Ovary (tissue), 9 donors: ENCODE results near the gene SCD5. TPM values are rescaled to one million over a fixed set of nuclear protein-coding genes. Genes with fewer than 3 reads are reported as not detected.
A peak's percentile ranks its signal among the peaks of the same experiment; 100 is the strongest.

Source experiments
- DNase-seq, 5 donors: peaks; one replicate each; pipeline ENCODE4 v3.0.0-alpha.2; 2019 to 2020
- H3K27ac ChIP-seq, 2 donors: fragments of 200-600 bp; one replicate each; pipeline versions ENCODE4 v1.5.1 to v1.8.0; 2019 to 2022
- H3K27me3 ChIP-seq: fragments of 200-600 bp; one replicate; pipeline ENCODE4 v1.8.0; 2022
- H3K36me3 ChIP-seq: fragments of 200-600 bp; sonication (generic); one replicate; pipeline ENCODE4 v1.5.1; 2019
- H3K4me1 ChIP-seq: one replicate; pipeline ENCODE4 v1.8.1; 2013; ENCODE audit warnings: mild to moderate bottlenecking, moderate library complexity; ENCODE audit not compliant: insufficient read depth
- H3K4me3 ChIP-seq: fragments of 200-600 bp; sonication (generic); one replicate; pipeline ENCODE4 v1.5.1; 2017
- H3K9me3 ChIP-seq, 2 donors: fragments of 200-600 bp in 1 of 2; sonication (generic) in 1 of 2; one replicate each; pipeline versions ENCODE4 v1.5.1 to v1.8.1; 2013 to 2019; ENCODE audit warnings: mild to moderate bottlenecking in 1 of 2, moderate library complexity in 1 of 2
- EP300 ChIP-seq: sonication (generic); formaldehyde crosslinking; IDR thresholded peaks from one replicate; pipeline ENCODE4 v1.6.1; 2017; ENCODE audit warnings: antibody characterized with exemption
- POLR2A ChIP-seq: fragments of 450-650 bp; IDR thresholded peaks from one replicate; pipeline ENCODE4 v1.6.1; 2017; ENCODE audit warnings: antibody characterized with exemption, mild to moderate bottlenecking, moderate library complexity
- WGBS, 3 donors: extraction: QIAGEN DNeasy Blood & Tissue Kit in 1 of 3; methylation state at CpG; one replicate each; pipeline versions ENCODE4 v1.1.5 to v1.1.7; 2013 to 2017; 5-methylcytosine and 5-hydroxymethylcytosine counted together
- intact Hi-C, 4 donors: fragments of 100-400 bp; cut with DNase I; formaldehyde crosslinking; loops; one replicate each; pipeline versions ENCODE4 v1.11.0 to v1.15.1; 2022 to 2023
- polyA plus RNA-seq, 2 donors: library from polyadenylated mRNA; stranded (reverse); fragments of 200-250 nt in 1 of 2; fragments of 350-450 nt in 1 of 2; fragmentation: Illumina TruSeq in 1 of 2; extraction: RNeasy Lipid Tissue Mini Kit (QIAGEN cat#74804) in 1 of 2; gene quantifications; one replicate each; pipeline ENCODE4 v1.2.3, GENCODE V29; 2013 to 2014
- total RNA-seq, 7 donors: library from RNA; depleted of rRNA in 2 of 7; stranded (reverse); fragments of >200 nt in 2 of 7; fragmentation: NEBNext Ultra II Directional in 3 of 7; extraction: Animal tissue kit (Norgen Biotek cat#: 25700) in 3 of 7; gene quantifications; one replicate each; pipeline versions ENCODE4 v1.1.0 to v1.2.4, GENCODE V29; 2016 to 2023
- TF ChIP-seq, protein P1 (sequence below), 3 donors: fragments of 450-650 bp in 2 of 3; fragments of 200-600 bp in 1 of 3; IDR thresholded peaks; one replicate each; pipeline versions ENCODE4 v1.5.1 to v1.8.0; 2016 to 2022; ENCODE audit warnings: antibody characterized with exemption in 3 of 3, mild to moderate bottlenecking in 1 of 3
- donor health status: DM: no; HTN: no; CAD: no; lungs with moderate emphysema.
- donor health status: DM: no; HTN: no; CAD: no.
- donor health status: Bipolar disorder and iron deficiency.
- donor health status: DM: yes; HTN: yes; CAD: no.
- donor health status: DM: no; HTN: no; CAD: no.
- donor health status: DM: yes; HTN: yes; CAD: no.

Gene SCD5
- total and polyA plus RNA-seq, 9 donors = 96.3 to 203 (median 119) TPM

DNA sequence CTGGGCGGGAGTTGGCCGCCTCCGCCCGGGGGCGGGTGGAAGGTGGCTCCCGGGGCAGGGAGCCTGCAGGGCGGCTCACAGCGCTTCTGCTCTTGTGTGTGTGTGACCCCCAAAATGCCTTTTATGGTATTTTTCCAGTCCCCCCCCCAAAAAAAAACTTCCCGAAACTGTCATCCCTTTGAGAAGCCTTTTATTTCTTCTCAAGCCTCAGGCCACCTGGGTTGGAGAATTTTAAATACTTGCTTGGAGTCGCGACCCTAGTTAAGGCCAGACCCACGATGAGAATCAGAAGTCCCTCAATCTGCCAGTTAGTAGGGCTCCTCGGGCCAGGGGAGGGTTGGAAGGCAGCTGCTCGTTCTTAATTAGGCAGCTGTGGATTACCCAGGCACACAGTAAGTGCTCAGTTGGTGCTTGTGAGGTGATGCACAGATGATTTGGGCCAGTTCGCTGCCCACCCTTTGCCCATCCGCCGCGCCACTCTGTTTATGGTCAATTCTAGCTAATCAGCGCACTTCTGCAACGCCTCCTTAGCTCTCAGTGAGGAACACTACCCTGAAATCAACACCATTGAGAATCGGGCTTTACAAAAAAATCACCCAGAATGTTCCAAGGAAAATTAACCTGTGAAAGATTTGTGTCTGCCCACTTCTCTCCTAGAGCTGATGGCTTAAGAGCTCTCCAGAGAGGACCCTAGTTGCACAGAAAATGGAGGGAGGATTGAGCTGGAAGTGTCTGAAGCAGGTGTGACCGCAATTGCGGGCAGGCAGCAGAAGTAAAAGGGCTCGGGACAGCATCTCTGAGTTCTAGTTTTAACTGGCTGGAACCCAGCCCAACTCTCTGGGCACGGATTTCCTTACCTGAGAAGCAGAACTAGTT is 648 bp upstream of the SCD5 start:
- Histone ChIP-seq H3K4me3 (peak overlapping the region; percentile 80), H3K36me3 (no peaks in the 10 kb centered on the region), H3K9me3 (no peaks in the 10 kb centered on the region), H3K4me1 (peaks cover 6% of the 10 kb centered on the region), H3K27me3 (no peaks in the 10 kb centered on the region), H3K27ac (peak overlapping the region; percentile 57 to 86)
- intact Hi-C loops = loop anchor here in 2 of 4 donors (5.0 to 10.0 kb wide), 4 partner anchors 67 to 234 kb away; partner anchors contain the start of genes SEC31A (in 1 of the 2) and TMEM150C (in 1 of the 2)
- DNase-seq = peak in 2 of 5 donors; percentile 22 to 47
- TF ChIP-seq, protein P1, sequence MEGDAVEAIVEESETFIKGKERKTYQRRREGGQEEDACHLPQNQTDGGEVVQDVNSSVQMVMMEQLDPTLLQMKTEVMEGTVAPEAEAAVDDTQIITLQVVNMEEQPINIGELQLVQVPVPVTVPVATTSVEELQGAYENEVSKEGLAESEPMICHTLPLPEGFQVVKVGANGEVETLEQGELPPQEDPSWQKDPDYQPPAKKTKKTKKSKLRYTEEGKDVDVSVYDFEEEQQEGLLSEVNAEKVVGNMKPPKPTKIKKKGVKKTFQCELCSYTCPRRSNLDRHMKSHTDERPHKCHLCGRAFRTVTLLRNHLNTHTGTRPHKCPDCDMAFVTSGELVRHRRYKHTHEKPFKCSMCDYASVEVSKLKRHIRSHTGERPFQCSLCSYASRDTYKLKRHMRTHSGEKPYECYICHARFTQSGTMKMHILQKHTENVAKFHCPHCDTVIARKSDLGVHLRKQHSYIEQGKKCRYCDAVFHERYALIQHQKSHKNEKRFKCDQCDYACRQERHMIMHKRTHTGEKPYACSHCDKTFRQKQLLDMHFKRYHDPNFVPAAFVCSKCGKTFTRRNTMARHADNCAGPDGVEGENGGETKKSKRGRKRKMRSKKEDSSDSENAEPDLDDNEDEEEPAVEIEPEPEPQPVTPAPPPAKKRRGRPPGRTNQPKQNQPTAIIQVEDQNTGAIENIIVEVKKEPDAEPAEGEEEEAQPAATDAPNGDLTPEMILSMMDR (IDR thresholded peaks at IDR 0.05) = no peak
- TF ChIP-seq EP300 = no peak
- no peak for TF ChIP-seq POLR2A
- 4 to 9% (median 9%) methylated on average over 24 to 25 of the region's 25 CpGs for WGBS, 3 donors

DNA sequence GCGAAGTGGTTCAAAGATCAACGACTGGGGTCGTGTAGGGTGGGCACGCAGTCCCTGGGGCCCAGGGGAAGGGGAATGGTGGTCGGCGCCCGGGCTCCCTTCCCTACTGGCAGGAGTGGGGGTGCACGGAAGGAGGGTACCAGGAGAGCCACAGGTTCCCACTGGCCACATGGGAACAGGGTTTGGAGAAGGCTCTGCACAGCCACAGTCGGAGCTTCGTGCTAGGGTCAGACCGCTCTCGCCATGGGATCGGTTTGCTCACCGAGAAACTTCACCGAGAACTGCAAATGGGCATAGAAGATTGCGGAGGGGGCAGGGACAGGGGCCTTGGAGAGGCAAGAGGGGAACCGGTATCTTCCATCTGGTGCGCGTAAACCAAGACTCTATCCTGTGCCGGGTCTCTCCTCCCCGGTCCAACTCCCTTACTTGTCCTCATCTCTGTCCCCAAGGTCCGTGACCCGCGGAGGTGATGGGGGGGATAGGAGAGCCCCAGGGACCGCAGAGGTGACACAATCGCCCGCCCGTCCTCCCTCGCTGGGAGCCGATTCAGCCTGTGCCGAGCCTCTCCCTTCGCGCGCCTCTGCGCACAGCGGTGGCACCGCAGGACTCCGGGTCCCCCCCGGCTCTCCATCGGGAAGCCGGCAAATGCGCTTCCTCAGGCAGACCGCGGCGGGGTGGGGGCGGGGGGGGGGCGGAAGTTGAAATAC is 1.0 kb downstream of the SCD5 start:
- 1 to 2% (median 1%) methylated on average over 42 to 47 of the region's 47 CpGs for WGBS, 3 donors
- Histone ChIP-seq H3K4me1 (peaks cover 12% of the 10 kb centered on the region), H3K9me3 (no peaks in the 10 kb centered on the region), H3K4me3 (peak overlapping the region; percentile 80), H3K27ac (peak overlapping the region; percentile 57 to 86), H3K36me3 (no peaks in the 10 kb centered on the region), H3K27me3 (no peaks in the 10 kb centered on the region)
- TF ChIP-seq POLR2A = no peak
- TF ChIP-seq, protein P1 (IDR thresholded peaks at IDR 0.05) = no peak
- TF ChIP-seq EP300 = no peak
- peak; percentile 32 to 60 (median 56) for DNase-seq
- intact Hi-C loops = loop anchor here in 2 of 4 donors (5.0 to 10.0 kb wide), 4 partner anchors 65 to 233 kb away; partner anchors contain the start of genes SEC31A (in 1 of the 2) and TMEM150C (in 1 of the 2)

DNA sequence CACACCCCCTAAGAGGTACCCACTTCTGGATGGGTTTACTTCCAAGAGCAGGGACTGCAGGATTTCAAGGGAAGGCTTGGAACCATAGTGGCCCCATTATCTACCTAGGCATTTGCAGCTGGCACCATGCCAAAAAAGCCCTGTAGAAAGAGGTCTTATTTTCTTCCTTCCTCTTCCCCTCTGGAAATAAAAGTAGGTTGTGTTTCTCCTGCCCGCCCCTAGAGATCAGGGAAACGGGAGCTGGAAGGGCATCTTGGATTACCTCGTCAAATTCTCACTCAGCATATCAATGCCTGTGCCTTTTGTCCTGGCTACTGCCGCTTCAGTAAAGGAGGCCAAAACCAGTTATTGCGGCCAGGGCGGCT is 1.6 kb downstream of the SCD5 start:
- Histone ChIP-seq H3K27me3 (no peaks in the 10 kb centered on the region), H3K36me3 (no peaks in the 10 kb centered on the region), H3K27ac (peak overlapping the region in 1 of 2 donors; percentile 86), H3K4me1 (peaks cover 14% of the 10 kb centered on the region), H3K9me3 (no peaks in the 10 kb centered on the region), H3K4me3 (peak overlapping the region; percentile 80)
- no peak for TF ChIP-seq POLR2A
- no peak for TF ChIP-seq EP300
- TF ChIP-seq, protein P1 (IDR thresholded peaks at IDR 0.05) = no peak
- WGBS, 3 donors = 6 to 26% (median 6%) methylated on average over 6 of the region's 6 CpGs
- DNase-seq = peak in 1 of 5 donors; percentile 55
- intact Hi-C loops = loop anchor here in 2 of 4 donors (5.0 to 10.0 kb wide), 4 partner anchors 65 to 232 kb away; partner anchors contain the start of genes SEC31A (in 1 of the 2) and TMEM150C (in 1 of the 2)

DNA sequence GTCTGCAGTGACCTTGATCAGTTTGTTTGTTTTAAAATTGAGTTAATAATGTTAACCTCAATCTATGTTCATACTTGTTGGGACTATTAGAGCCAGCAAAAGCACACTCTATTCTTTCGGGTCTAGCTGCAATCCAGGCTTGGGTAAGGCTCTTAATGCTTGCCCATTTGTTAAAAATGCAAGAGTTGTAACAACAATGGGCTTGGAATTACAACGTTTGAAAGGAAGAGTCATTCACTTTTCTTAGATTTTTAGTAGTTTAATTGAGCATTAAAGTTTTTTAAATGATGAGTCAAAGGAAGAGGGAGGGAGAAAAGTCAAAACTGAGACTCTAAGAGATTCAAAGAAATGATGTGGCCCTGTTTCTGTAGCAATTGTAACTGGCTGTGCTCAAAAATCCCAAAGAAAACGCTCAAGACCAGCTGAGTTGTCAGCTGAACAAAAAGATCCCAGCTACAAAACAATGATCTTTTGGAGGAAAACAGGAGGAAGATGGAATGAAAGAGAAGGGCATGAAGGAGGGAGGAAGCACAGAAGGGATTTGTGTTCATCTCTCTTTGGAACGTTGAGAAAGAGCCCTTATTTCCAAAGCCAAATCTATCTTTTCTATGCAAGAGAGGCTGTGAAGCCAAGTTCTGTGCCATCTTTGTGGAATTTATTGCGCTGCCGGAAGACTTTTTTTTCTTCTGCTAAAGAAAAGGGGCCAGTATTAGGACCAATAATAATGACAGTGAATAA is 5.5 kb downstream of the SCD5 start:
- Histone ChIP-seq H3K27me3 (no peaks in the 10 kb centered on the region), H3K27ac (peak overlapping the region in 1 of 2 donors; percentile 6), H3K9me3 (no peaks in the 10 kb centered on the region), H3K4me1 (peaks cover 16% of the 10 kb centered on the region), H3K36me3 (no peaks in the 10 kb centered on the region), H3K4me3 (no peak overlapping the region)
- TF ChIP-seq POLR2A (no peak), EP300 (no peak)
- TF ChIP-seq, protein P1 (IDR thresholded peaks at IDR 0.05) = no peak
- WGBS, 3 donors = 32 to 36% (median 35%) methylated on average over 6 of the region's 6 CpGs
- intact Hi-C loops = loop anchor here in 2 of 4 donors (10.0 kb wide), 3 partner anchors 68 to 228 kb away; partner anchors contain the start of genes SEC31A (in 1 of the 2) and TMEM150C (in 1 of the 2)
- DNase-seq = no peak
